Effector CD4-positive, alpha-beta T cell (primary cell): ENCODE results near the gene LIX1. TPM values are rescaled to one million over a fixed set of nuclear protein-coding genes. Genes with fewer than 3 reads are reported as not detected.
"Not testable (repeated sequence)": the region's sequence is repeated elsewhere in the genome, so short reads cannot be mapped to it uniquely, and the experiment has no call there.

Experiments used
- DNase-seq: peaks from one replicate; pipeline ENCODE4 v3.0.0-alpha.2; 2020
- total RNA-seq: gene quantifications from one replicate; lab custom pipeline; 2026; lab: John Stamatoyannopoulos, UW

Gene LIX1
- total RNA-seq: not detected

- DNase-seq: no peak
These were observed at the start of gene LIX1 for GRCh38 chr5:97142521-97143254. Gene LIX1 (minus strand): TSS chr5:97142611. CDS start chr5:97142576, 35 bp downstream.

GRCh38 chr5:97191893-97192292 is 49.5 kb upstream of the LIX1 start:
- no peak for DNase-seq

- not testable (repeated sequence) for DNase-seq
These were observed 47.1 kb upstream of the LIX1 start for GRCh38 chr5:97189523-97189922.

- no peak for DNase-seq
These were observed 41.5 kb upstream of the LIX1 start for GRCh38 chr5:97183930-97184213.

- peak; percentile 84 for DNase-seq
These were observed 40.9 kb upstream of the LIX1 start, which contains the start of gene RIOK2 for GRCh38 chr5:97183100-97183929. Gene RIOK2 (minus strand): TSS chr5:97183247. CDS start chr5:97183191, 56 bp downstream.

GRCh38 chr5:97182571-97183099 is 40.2 kb upstream of the LIX1 start:
- no peak for DNase-seq

GRCh38 chr5:97181856-97182545 is 39.6 kb upstream of the LIX1 start:
- no peak for DNase-seq

- DNase-seq: not testable (repeated sequence)
These were observed 37.0 kb upstream of the LIX1 start for GRCh38 chr5:97179457-97179856.

- no peak for DNase-seq
These were observed 29.8 kb upstream of the LIX1 start for GRCh38 chr5:97172227-97172626.

GRCh38 chr5:97171703-97172102 is 29.3 kb upstream of the LIX1 start:
- no peak for DNase-seq

- DNase-seq: no peak
These were observed 25.0 kb upstream of the LIX1 start for GRCh38 chr5:97167435-97167834.

GRCh38 chr5:97165726-97166125 is 23.3 kb upstream of the LIX1 start:
- no peak for DNase-seq

GRCh38 chr5:97164846-97165245 is 22.4 kb upstream of the LIX1 start:
- DNase-seq: no peak

- no peak for DNase-seq
These were observed 21.4 kb upstream of the LIX1 start for GRCh38 chr5:97163790-97164285.

GRCh38 chr5:97163360-97163764 is 21.0 kb upstream of the LIX1 start:
- DNase-seq: no peak

- DNase-seq: peak; percentile 45
These were observed 19.6 kb upstream of the LIX1 start for GRCh38 chr5:97162045-97162444.

- DNase-seq: no peak
These were observed 15.3 kb upstream of the LIX1 start for GRCh38 chr5:97157689-97158088.

- DNase-seq: no peak
These were observed 9.0 kb upstream of the LIX1 start for GRCh38 chr5:97151370-97151769.

- no peak for DNase-seq
These were observed 8.0 kb upstream of the LIX1 start for GRCh38 chr5:97150401-97150800.

- DNase-seq: no peak
These were observed 7.3 kb upstream of the LIX1 start for GRCh38 chr5:97149709-97150108.

- no peak for DNase-seq
These were observed 5.9 kb upstream of the LIX1 start for GRCh38 chr5:97148288-97148687.

- DNase-seq: no peak
These were observed 1.3 kb upstream of the LIX1 start for GRCh38 chr5:97143704-97144103.

GRCh38 chr5:97141539-97141938 is 872 bp downstream of the LIX1 start:
- DNase-seq: no peak
